GM19238 (cell line): ENCODE measurements around the gene IL11.
"Not testable (repeated sequence)": the region's sequence is repeated elsewhere in the genome, so short reads cannot be mapped to it uniquely, and the experiment has no call there.

Source experiments
- DNase-seq: peaks from one replicate; pipeline ENCODE4 v3.0.0; 2011; ENCODE audit warnings: low spot score; ENCODE audit not compliant: insufficient read length

The IL11 gene

DNA sequence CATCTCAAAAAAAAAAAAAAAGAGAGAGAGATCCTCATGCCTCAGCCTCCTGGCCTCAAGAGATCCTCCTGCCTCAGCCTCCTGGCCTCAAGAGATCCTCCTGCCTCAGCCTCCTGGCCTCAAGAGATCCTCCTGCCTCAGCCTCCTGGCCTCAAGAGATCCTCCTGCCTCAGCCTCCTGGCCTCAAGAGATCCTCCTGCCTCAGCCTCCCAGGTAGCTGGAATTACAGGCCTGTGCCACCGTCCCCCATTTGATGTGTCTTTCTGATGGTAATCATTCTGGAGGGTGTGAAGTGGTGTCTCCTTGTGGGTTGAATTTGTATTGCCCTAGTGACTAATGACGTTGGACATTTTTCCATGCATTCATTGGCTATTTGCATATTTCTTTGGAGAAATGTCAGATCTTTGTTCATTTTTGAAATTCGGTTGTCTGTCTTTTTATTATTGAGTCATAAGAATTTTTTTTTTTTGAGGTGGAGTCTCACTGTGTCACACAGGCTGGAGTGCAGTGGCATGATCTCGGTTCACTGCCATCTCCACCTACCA, 41.4 kb downstream of the IL11 start:
- not testable (repeated sequence) for DNase-seq

- DNase-seq, result no peak
Measured at GRCh38 chr19:55325172-55325571, 45.1 kb downstream of the IL11 start, which contains the start of gene TMEM150B. TSS of gene TMEM150B (minus strand) at chr19:55325341. CDS start at chr19:55321036, 4,305 bp downstream.

GRCh38 chr19:55324662-55325061, 45.6 kb downstream of the IL11 start:
- DNase-seq, result no peak

- DNase-seq, result no peak
Measured at GRCh38 chr19:55322204-55322885, 47.9 kb downstream of the IL11 start.

DNA sequence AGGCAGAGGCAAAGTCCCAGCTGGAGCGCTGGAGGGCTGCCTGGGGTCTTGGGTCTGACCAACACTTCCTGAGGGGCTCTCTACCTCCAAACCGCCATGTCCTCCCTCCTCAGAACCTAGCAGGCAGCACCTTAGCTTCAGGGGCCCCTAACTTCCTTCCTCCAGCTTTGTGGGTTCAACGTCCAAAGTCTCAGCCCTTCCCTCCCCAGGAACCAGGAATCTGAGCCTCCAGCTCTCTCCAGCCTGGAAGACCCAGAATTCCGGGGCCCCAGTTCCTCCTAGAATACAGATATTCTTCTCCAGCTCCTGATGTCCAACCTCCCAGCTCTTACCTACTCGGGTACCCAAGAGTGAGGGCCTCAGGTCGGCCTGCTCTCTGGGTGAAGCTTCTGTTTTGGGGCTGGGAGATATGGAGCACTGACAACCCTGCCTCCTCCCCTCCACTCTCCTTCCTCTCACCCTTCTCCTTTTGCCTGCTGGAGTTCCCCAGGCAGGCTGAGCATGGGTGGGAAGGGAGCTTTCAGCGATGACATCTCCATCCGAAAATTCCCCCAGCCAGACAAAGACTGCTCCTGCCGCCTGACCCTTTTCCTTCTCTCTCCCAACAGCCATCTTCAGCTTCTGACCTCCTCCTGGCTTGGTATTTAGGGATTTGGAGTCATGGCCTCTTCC, 48.7 kb downstream of the IL11 start:
- DNase-seq, result no peak

- no peak for DNase-seq
Measured at GRCh38 chr19:55320844-55321419, 49.3 kb downstream of the IL11 start.

GRCh38 chr19:55319785-55320184, 50.5 kb downstream of the IL11 start:
- peak; percentile 37 for DNase-seq

DNA sequence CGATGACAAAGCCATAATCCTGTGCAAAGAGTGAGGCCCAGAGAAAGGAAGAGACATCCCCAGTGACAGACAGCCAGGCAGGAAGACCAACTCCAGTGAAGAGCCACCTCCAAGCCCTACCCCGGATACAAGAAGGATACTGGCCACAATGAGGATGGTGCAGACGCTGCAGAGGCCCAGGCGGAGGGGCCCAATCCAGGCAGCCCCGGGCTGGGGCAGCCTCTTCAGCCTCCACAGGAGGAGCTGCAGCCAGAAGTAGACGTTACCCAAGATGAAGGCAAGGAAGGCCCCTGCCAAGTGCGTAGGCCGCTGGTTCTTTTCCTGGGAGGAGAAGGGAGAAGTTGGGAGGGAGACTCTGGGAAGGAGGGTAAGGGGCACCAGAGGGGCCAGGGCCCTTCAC, 53.6 kb downstream of the IL11 start:
- no peak for DNase-seq

GRCh38 chr19:55315956-55316525, 54.2 kb downstream of the IL11 start:
- no peak for DNase-seq

GRCh38 chr19:55314396-55314795, 55.9 kb downstream of the IL11 start:
- DNase-seq, result no peak
